AG04450 (cell line): Measurements from ENCODE around the gene MEF2C. TPM values are rescaled to one million over a fixed set of nuclear protein-coding genes. Genes with fewer than 3 reads are reported as not detected.
"Not testable (repeated sequence)": the region's sequence is repeated elsewhere in the genome, so short reads cannot be mapped to it uniquely, and the experiment has no call there.

Source experiments
- CTCF ChIA-PET: fragments of 300-600, 350-600 bp; formaldehyde crosslinking; extraction: SDS; loops from one replicate; lab custom pipeline; 2022; ENCODE audit warnings: antibody characterized with exemption, inconsistent platforms; lab: Charles Lee
- POLR2A ChIA-PET: fragments of 350-600 bp; formaldehyde crosslinking; extraction: SDS; loops from one replicate; lab custom pipeline; 2021; ENCODE audit warnings: antibody characterized with exemption, inconsistent platforms; lab: Yijun Ruan, JAX
- DNase-seq: peaks from one replicate; pipeline ENCODE4 v3.0.0-alpha.2; 2011; ENCODE audit warnings: low read depth, low spot score
- H3K27ac ChIP-seq: one replicate; pipeline ENCODE4 v1.5.1; 2012; ENCODE audit warnings: low read depth, low read length, control low read depth
- H3K27me3 ChIP-seq: one replicate; pipeline ENCODE4 v1.6.0; 2012; ENCODE audit warnings: low read length; ENCODE audit not compliant: control insufficient read depth, insufficient read depth
- H3K4me3 ChIP-seq: 2 replicates; pipeline ENCODE4 v1.5.1; 2011; ENCODE audit warnings: mild to moderate bottlenecking, low read depth, low read length, control low read depth
- H3K9me3 ChIP-seq: 2 replicates; pipeline ENCODE4 v1.5.1; 2012; ENCODE audit warnings: low read length; ENCODE audit not compliant: control insufficient read depth, insufficient read depth
- polyA plus RNA-seq: library from polyadenylated mRNA; depleted of rRNA; stranded (reverse); fragments of >200 nt; gene quantifications from 2 replicates; pipeline ENCODE4 v1.2.3, GENCODE V29; 2011
- TF ChIP-seq, protein P1 (sequence below): IDR thresholded peaks from 2 replicates; pipeline ENCODE4 v1.5.1; 2011; ENCODE audit warnings: low read depth, low read length, control low read depth, inconsistent platforms

MEF2C gene
- polyA plus RNA-seq, 1 experiment: 3.9 TPM

DNA sequence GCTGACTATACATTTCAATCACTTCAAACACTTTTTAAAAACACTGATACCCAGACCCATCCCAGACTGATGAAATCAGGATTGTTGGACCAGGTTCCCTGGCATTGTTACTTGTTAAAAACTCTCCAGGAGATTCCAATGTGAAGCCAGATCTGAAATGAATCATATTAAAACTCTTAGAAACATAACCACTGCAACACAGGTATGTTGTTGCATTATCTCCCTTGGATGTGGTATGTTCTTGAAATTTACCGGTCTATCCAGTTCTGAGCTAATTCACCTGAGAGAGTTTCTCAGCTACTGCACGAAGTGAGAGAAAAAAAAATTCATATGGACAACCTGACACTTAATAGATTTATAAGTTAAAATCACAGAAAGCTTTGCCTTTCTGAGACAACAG, 21.8 kb downstream of the MEF2C start:
- peaks cover 4% of the 10 kb centered on the region for H3K9me3 ChIP-seq
- no peaks in the 10 kb centered on the region for H3K27me3 ChIP-seq
- no peak overlapping the region for H3K27ac ChIP-seq
- ChIA-PET CTCF (interaction anchor here (0.5 kb wide), 1 partner anchor 1526 kb away, joined by 4 read pairs; no protein-coding TSS in a partner anchor), POLR2A (no interaction called here)
- TF ChIP-seq, protein P1, sequence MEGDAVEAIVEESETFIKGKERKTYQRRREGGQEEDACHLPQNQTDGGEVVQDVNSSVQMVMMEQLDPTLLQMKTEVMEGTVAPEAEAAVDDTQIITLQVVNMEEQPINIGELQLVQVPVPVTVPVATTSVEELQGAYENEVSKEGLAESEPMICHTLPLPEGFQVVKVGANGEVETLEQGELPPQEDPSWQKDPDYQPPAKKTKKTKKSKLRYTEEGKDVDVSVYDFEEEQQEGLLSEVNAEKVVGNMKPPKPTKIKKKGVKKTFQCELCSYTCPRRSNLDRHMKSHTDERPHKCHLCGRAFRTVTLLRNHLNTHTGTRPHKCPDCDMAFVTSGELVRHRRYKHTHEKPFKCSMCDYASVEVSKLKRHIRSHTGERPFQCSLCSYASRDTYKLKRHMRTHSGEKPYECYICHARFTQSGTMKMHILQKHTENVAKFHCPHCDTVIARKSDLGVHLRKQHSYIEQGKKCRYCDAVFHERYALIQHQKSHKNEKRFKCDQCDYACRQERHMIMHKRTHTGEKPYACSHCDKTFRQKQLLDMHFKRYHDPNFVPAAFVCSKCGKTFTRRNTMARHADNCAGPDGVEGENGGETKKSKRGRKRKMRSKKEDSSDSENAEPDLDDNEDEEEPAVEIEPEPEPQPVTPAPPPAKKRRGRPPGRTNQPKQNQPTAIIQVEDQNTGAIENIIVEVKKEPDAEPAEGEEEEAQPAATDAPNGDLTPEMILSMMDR: no peak
- no peak for DNase-seq
- no peak overlapping the region for H3K4me3 ChIP-seq

GRCh38 chr5:88860501-88860900, 22.5 kb downstream of the MEF2C start:
- DNase-seq: no peak
- ChIA-PET POLR2A (no interaction called here), CTCF (no interaction called here)
- Histone ChIP-seq H3K4me3 (no peak overlapping the region), H3K27ac (no peak overlapping the region), H3K27me3 (no peaks in the 10 kb centered on the region), H3K9me3 (peaks cover 4% of the 10 kb centered on the region)
- TF ChIP-seq, protein P1: no peak

- CTCF ChIA-PET: no interaction called here
- DNase-seq: no peak
- no peak overlapping the region for H3K27ac ChIP-seq
- no peak overlapping the region for H3K4me3 ChIP-seq
- no peaks in the 10 kb centered on the region for H3K27me3 ChIP-seq
- TF ChIP-seq, protein P1: no peak
- POLR2A ChIA-PET: no interaction called here
- H3K9me3 ChIP-seq: peaks cover 4% of the 10 kb centered on the region
These were observed 24.6 kb downstream of the MEF2C start for GRCh38 chr5:88858392-88858791.

- H3K9me3 ChIP-seq, H3K27me3 ChIP-seq, H3K4me3 ChIP-seq, POLR2A ChIA-PET, DNase-seq, H3K27ac ChIP-seq, CTCF ChIA-PET: not testable (repeated sequence)
These were observed 26.6 kb downstream of the MEF2C start for GRCh38 chr5:88856381-88856780.

DNA sequence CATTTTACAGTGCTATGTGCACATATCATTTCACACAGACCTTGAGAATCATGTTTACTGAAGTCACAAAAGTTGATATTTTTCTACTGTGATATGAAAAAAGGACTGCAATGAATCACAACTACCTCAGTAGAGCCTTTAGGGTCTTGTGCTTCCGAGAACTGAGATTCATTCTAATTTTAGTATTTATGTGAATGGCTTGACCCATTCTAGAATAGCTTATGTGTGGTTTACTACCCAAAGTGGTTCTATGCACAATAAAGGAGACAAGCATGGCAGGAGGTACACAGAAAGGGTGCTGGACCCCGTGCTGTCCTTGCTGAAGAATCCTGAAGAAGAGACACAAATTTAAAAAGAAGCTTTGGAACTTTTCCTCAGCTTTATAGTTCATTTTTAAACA, 28.2 kb downstream of the MEF2C start:
- TF ChIP-seq, protein P1: no peak
- H3K27ac ChIP-seq: no peak overlapping the region
- H3K4me3 ChIP-seq: no peak overlapping the region
- peaks cover 4% of the 10 kb centered on the region for H3K9me3 ChIP-seq
- no peak for DNase-seq
- CTCF ChIA-PET: no interaction called here
- no peaks in the 10 kb centered on the region for H3K27me3 ChIP-seq
- POLR2A ChIA-PET: no interaction called here

- Histone ChIP-seq H3K9me3 (no peaks in the 10 kb centered on the region), H3K4me3 (no peak overlapping the region), H3K27me3 (no peaks in the 10 kb centered on the region), H3K27ac (no peak overlapping the region)
- CTCF ChIA-PET: no interaction called here
- TF ChIP-seq, protein P1: no peak
- no peak for DNase-seq
- POLR2A ChIA-PET: no interaction called here
These were observed 35.6 kb downstream of the MEF2C start for GRCh38 chr5:88847420-88847819.
